Neural progenitor cell (in vitro differentiated cells): ENCODE measurements around the gene TBC1D4. TPM values are rescaled to one million over a fixed set of nuclear protein-coding genes. Genes with fewer than 3 reads are reported as not detected.
A peak's percentile ranks its signal among the peaks of the same experiment; 100 is the strongest.

Experiments
- DNase-seq: peaks from one replicate; pipeline ENCODE4 v3.0.0-alpha.2; 2016; ENCODE audit warnings: low spot score
- H2AFZ ChIP-seq: fragments of 200-600 bp; sonication (generic); replicated peaks from 2 replicates; pipeline ENCODE4 v1.6.1; 2016; ENCODE audit warnings: antibody characterized with exemption
- H3F3A ChIP-seq: fragments of 200-600 bp; sonication (generic); 2 replicates; pipeline ENCODE4 v1.6.1; 2016; ENCODE audit warnings: antibody characterized with exemption, low read depth
- H3K27ac ChIP-seq: fragments of 200-600 bp; sonication (generic); 2 replicates; pipeline ENCODE4 v1.5.1; 2016; ENCODE audit warnings: mild to moderate bottlenecking
- H3K27me3 ChIP-seq: fragments of 200-600 bp; sonication (generic); 2 replicates; pipeline ENCODE4 v1.6.1; 2016; ENCODE audit warnings: mild to moderate bottlenecking, moderate library complexity
- H3K36me3 ChIP-seq: fragments of 200-600 bp; sonication (generic); 2 replicates; pipeline ENCODE4 v1.5.1; 2016
- H3K4me1 ChIP-seq: fragments of 200-600 bp; sonication (generic); 2 replicates; pipeline ENCODE4 v1.6.1; 2016; ENCODE audit warnings: mixed run types
- H3K4me2 ChIP-seq: fragments of 200-600 bp; sonication (generic); 2 replicates; pipeline ENCODE4 v1.6.1; 2016
- H3K4me3 ChIP-seq: fragments of 200-600 bp; sonication (generic); 2 replicates; pipeline ENCODE4 v1.5.1; 2016
- H3K79me2 ChIP-seq: fragments of 200-600 bp; sonication (generic); 2 replicates; pipeline ENCODE4 v1.6.1; 2016; ENCODE audit warnings: low read depth
- H3K9ac ChIP-seq: fragments of 200-600 bp; sonication (generic); 2 replicates; pipeline ENCODE4 v1.6.1; 2016
- H3K9me3 ChIP-seq: fragments of 200-600 bp; sonication (generic); 2 replicates; pipeline ENCODE4 v1.5.1; 2016; ENCODE audit warnings: low read depth
- H4K20me1 ChIP-seq: fragments of 200-600 bp; sonication (generic); 2 replicates; pipeline ENCODE4 v1.6.1; 2016; ENCODE audit warnings: low read depth
- H3K27ac Mint-ChIP-seq: 3 replicates; pipeline ENCODE4 v1.8.0; 2021; ENCODE audit warnings: mixed read lengths
- H3K27me3 Mint-ChIP-seq: 2 replicates; pipeline ENCODE4 v1.8.0; 2022; ENCODE audit warnings: low read depth, mild to moderate bottlenecking, inconsistent platforms, moderate library complexity, mixed read lengths; ENCODE audit not compliant: insufficient read depth
- H3K36me3 Mint-ChIP-seq: 3 replicates; pipeline ENCODE4 v1.8.0; 2021; ENCODE audit warnings: mixed read lengths
- H3K4me1 Mint-ChIP-seq: 3 replicates; pipeline ENCODE4 v1.8.0; 2021; ENCODE audit warnings: mixed read lengths
- H3K4me3 Mint-ChIP-seq: 3 replicates; pipeline ENCODE4 v1.8.0; 2021; ENCODE audit warnings: mild to moderate bottlenecking, moderate library complexity, mixed read lengths
- H3K9me3 Mint-ChIP-seq: 3 replicates; pipeline ENCODE4 v1.8.0; 2020; ENCODE audit warnings: mixed read lengths
- EZH2 ChIP-seq: fragments of 200-600 bp; sonication (generic); IDR thresholded peaks from 2 replicates; pipeline ENCODE4 v1.6.1; 2017; ENCODE audit warnings: antibody characterized with exemption, mild to moderate bottlenecking, moderate library complexity
- EZH2phosphoT487 ChIP-seq: fragments of 200-600 bp; sonication (generic); IDR thresholded peaks from 2 replicates; pipeline ENCODE4 v1.6.1; 2017; ENCODE audit warnings: antibody characterized with exemption
- total RNA-seq: library from RNA; depleted of rRNA; stranded (reverse); fragments of >200 nt; gene quantifications from 2 replicates; pipeline ENCODE4 v1.2.3, GENCODE V29; 2015; ENCODE audit warnings: low replicate concordance
- TF ChIP-seq, protein P1 (sequence below): fragments of 200-600 bp; sonication (generic); IDR thresholded peaks from 2 replicates; pipeline ENCODE4 v1.5.1; 2017; ENCODE audit warnings: antibody characterized with exemption, mild to moderate bottlenecking

Gene TBC1D4, protein sequence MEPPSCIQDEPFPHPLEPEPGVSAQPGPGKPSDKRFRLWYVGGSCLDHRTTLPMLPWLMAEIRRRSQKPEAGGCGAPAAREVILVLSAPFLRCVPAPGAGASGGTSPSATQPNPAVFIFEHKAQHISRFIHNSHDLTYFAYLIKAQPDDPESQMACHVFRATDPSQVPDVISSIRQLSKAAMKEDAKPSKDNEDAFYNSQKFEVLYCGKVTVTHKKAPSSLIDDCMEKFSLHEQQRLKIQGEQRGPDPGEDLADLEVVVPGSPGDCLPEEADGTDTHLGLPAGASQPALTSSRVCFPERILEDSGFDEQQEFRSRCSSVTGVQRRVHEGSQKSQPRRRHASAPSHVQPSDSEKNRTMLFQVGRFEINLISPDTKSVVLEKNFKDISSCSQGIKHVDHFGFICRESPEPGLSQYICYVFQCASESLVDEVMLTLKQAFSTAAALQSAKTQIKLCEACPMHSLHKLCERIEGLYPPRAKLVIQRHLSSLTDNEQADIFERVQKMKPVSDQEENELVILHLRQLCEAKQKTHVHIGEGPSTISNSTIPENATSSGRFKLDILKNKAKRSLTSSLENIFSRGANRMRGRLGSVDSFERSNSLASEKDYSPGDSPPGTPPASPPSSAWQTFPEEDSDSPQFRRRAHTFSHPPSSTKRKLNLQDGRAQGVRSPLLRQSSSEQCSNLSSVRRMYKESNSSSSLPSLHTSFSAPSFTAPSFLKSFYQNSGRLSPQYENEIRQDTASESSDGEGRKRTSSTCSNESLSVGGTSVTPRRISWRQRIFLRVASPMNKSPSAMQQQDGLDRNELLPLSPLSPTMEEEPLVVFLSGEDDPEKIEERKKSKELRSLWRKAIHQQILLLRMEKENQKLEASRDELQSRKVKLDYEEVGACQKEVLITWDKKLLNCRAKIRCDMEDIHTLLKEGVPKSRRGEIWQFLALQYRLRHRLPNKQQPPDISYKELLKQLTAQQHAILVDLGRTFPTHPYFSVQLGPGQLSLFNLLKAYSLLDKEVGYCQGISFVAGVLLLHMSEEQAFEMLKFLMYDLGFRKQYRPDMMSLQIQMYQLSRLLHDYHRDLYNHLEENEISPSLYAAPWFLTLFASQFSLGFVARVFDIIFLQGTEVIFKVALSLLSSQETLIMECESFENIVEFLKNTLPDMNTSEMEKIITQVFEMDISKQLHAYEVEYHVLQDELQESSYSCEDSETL (N-terminal part only)
- 14.3 and 15.8 TPM in 2 replicates for total RNA-seq

DNA sequence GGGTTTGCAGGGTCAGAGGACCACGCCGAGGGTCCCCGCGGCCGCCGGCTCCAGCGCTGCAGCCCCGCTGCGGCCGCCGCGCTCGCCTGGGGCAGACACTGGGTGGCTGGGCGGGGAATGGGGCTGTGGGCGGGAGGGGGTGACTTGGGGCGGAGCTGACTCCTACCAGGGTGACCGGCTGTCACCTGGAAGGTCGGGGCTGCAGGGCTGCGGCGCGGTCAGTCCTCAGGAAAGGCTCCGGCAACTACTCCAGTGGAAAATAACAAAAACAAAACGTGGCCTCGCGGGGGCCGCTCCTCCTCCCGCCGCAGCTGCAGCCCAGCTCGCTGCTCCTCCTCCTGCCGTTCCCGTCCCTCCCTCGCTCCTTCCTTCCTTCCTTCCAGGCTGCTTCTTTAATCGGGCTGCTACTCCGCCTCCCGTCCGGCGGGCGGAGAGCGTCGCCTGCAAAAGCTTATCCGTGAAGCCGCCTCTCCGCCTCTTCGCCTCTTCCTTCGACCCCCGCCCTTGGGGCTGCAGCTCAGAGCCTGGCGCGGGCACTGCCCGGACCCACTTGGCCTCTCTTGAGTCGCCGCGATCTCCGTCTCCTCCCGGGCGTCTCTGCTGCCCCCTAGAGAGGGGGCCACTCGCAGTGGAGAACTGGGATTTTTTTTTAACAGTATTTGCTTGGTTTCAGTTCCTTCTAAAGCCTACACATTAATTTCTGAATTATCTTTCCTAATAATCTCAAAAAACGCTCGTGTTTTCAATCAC, at the start of gene TBC1D4:
Gene TBC1D4 (minus strand): TSS at position 100 of the 750 bp plus-strand sequence. CDS start 402 bp downstream, outside the sequence.
- Histone ChIP-seq H3K4me1 (peaks cover 9% of the 10 kb centered on the region), H3K9ac (no peak within 1 kb of the TSS), H4K20me1 (peaks cover 6% of the 10 kb centered on the region), H3K36me3 (no peaks in the 10 kb centered on the region), H3K27ac (peak within 1 kb of the TSS; percentile 40), H3K4me3 (peak within 1 kb of the TSS; percentile 72), H3F3A (peaks cover 17% of the 10 kb centered on the region), H3K79me2 (peaks cover 23% of the 10 kb centered on the region), H3K27me3 (peaks cover 20% of the 10 kb centered on the region), H3K9me3 (no peaks in the 10 kb centered on the region), H2AFZ (peak within 1 kb of the TSS; percentile 86), H3K4me2 (peak within 1 kb of the TSS; percentile 82)
- Mint-ChIP-seq H3K27me3 (peaks cover 3% of the 10 kb centered on the region), H3K27ac (peak within 1 kb of the TSS; percentile 86), H3K36me3 (no peaks in the 10 kb centered on the region), H3K4me3 (peak within 1 kb of the TSS; percentile 97), H3K9me3 (no peaks in the 10 kb centered on the region), H3K4me1 (peaks cover 24% of the 10 kb centered on the region)
- peak; percentile 40 for TF ChIP-seq EZH2
- TF ChIP-seq, protein P1, sequence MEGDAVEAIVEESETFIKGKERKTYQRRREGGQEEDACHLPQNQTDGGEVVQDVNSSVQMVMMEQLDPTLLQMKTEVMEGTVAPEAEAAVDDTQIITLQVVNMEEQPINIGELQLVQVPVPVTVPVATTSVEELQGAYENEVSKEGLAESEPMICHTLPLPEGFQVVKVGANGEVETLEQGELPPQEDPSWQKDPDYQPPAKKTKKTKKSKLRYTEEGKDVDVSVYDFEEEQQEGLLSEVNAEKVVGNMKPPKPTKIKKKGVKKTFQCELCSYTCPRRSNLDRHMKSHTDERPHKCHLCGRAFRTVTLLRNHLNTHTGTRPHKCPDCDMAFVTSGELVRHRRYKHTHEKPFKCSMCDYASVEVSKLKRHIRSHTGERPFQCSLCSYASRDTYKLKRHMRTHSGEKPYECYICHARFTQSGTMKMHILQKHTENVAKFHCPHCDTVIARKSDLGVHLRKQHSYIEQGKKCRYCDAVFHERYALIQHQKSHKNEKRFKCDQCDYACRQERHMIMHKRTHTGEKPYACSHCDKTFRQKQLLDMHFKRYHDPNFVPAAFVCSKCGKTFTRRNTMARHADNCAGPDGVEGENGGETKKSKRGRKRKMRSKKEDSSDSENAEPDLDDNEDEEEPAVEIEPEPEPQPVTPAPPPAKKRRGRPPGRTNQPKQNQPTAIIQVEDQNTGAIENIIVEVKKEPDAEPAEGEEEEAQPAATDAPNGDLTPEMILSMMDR: peak; percentile 93
- no peak for TF ChIP-seq EZH2phosphoT487
- DNase-seq: peak; percentile 97

DNA sequence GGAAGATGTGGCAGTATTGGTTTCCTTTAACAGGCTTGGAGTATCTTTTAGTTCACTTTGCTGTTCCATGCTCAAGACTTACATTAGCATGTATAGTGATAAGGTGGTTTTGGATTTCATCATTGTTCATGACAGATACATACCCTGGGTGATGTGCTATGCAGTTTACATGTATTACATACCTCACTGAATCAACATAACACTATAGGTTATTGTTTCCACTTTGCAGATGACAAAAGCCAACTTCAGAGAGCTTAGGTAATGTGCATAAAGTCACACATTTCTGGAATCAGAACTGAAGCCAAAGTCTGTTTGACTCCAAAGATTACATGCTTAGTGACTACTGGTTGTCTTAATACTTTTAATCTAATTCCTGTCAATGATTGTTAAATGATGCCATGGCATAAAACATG, 48.6 kb upstream of the TBC1D4 start:
- H3K36me3 ChIP-seq: no peaks in the 10 kb centered on the region
- no peak overlapping the region for H3K4me3 ChIP-seq
- peaks cover 10% of the 10 kb centered on the region for H3K79me2 ChIP-seq
- H3F3A ChIP-seq: no peaks in the 10 kb centered on the region
- DNase-seq: no peak
- peaks cover 7% of the 10 kb centered on the region for H3K4me1 Mint-ChIP-seq
- no peak overlapping the region for H3K4me3 Mint-ChIP-seq
- peaks cover 27% of the 10 kb centered on the region for H3K36me3 Mint-ChIP-seq
- TF ChIP-seq EZH2phosphoT487 (no peak), EZH2 (no peak)
- H3K9me3 Mint-ChIP-seq: no peaks in the 10 kb centered on the region
- H3K27me3 Mint-ChIP-seq: peaks cover 2% of the 10 kb centered on the region
- no peak overlapping the region for H3K27ac ChIP-seq
- H2AFZ ChIP-seq: no peak overlapping the region
- H3K27ac Mint-ChIP-seq: no peak overlapping the region
- no peaks in the 10 kb centered on the region for H4K20me1 ChIP-seq
- H3K4me2 ChIP-seq: no peak overlapping the region
- no peaks in the 10 kb centered on the region for H3K27me3 ChIP-seq
- no peaks in the 10 kb centered on the region for H3K4me1 ChIP-seq
- H3K9me3 ChIP-seq: no peaks in the 10 kb centered on the region
- no peak overlapping the region for H3K9ac ChIP-seq

DNA sequence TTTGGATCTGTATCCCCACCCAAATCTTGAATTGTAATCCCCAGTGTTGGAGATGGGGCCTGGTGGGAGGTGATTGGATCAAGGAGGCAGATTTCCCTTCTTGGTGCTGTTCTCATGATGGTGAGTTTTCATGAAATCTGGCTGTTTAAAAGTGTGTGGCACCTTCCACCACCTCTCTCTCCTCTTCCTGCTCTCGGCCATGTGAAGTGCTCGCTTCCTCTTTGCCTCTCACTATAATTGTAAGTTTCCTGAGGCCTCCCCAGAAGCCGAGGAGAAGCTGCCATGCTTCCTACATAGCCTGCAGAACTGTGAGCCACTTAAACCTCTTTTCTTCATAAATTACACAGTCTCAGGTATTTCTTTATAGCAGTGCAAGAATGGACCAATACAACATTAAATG, 40.0 kb upstream of the TBC1D4 start:
- peaks cover 4% of the 10 kb centered on the region for H3K9me3 Mint-ChIP-seq
- no peak overlapping the region for H3K4me3 ChIP-seq
- H3K27ac ChIP-seq: no peak overlapping the region
- peaks cover 4% of the 10 kb centered on the region for H3K27me3 Mint-ChIP-seq
- H4K20me1 ChIP-seq: no peaks in the 10 kb centered on the region
- H2AFZ ChIP-seq: no peak overlapping the region
- no peak overlapping the region for H3K4me2 ChIP-seq
- H3K4me1 Mint-ChIP-seq: no peaks in the 10 kb centered on the region
- no peaks in the 10 kb centered on the region for H3K36me3 ChIP-seq
- H3K9me3 ChIP-seq: no peaks in the 10 kb centered on the region
- no peak for TF ChIP-seq EZH2
- TF ChIP-seq, protein P1: no peak
- no peak for TF ChIP-seq EZH2phosphoT487
- H3K79me2 ChIP-seq: no peaks in the 10 kb centered on the region
- DNase-seq: no peak
- no peak overlapping the region for H3K27ac Mint-ChIP-seq
- H3K27me3 ChIP-seq: no peaks in the 10 kb centered on the region
- H3K9ac ChIP-seq: no peak overlapping the region
- peaks cover 12% of the 10 kb centered on the region for H3K36me3 Mint-ChIP-seq
- H3K4me1 ChIP-seq: no peaks in the 10 kb centered on the region
- no peaks in the 10 kb centered on the region for H3F3A ChIP-seq
- H3K4me3 Mint-ChIP-seq: no peak overlapping the region
